Omental fat pad (tissue), 4 donors: ENCODE data around the gene C17orf67. TPM values are rescaled to one million over a fixed set of nuclear protein-coding genes. Genes with fewer than 3 reads are reported as not detected.

Experiments used
- ATAC-seq: fragments of 150-250 bp; one replicate; pipeline ENCODE4 v1.9.1; 2016; ENCODE audit warnings: mild to moderate bottlenecking, moderate library complexity; ENCODE audit not compliant: low FRiP score
- DNase-seq: peaks from one replicate; pipeline ENCODE4 v3.0.0-alpha.2; 2019; ENCODE audit warnings: low spot score
- total RNA-seq, 4 donors: library from RNA; depleted of rRNA; stranded (reverse); fragments of >200 nt; gene quantifications; one replicate each; pipeline ENCODE4 v1.1.0, GENCODE V29; 2016
- TF ChIP-seq, protein P1 (sequence below), 3 donors: fragments of 450-650 bp; IDR thresholded peaks; one replicate each; pipeline ENCODE4 v1.5.1; 2016 to 2017; ENCODE audit warnings: antibody characterized with exemption in 3 of 3, mild to moderate bottlenecking in 3 of 3, moderate library complexity in 2 of 3

Gene C17orf67
- total RNA-seq, 4 donors from 2014 or later, result 0.44 to 5.4 (median 1.3) TPM

DNA sequence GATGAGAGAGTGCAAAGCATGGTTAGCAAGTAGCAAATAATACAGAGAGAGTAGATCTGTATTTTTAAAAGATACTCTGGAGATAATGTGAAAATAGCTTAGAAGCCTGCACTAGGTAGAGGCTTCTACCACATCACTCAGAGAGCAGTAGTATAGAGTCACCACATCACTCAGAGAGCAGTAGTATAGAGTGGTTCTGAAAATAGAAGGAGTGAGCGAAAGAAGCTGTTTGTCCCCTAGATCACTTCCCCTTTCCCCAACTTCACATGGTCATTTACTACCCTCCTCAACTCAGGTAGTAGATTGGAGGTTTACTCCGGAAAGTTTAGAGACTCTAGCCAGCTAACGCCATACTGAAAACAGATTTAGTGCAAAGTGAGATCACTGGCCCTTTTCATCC is 17.3 kb upstream of the C17orf67 start:
- ATAC-seq, result no peak

DNA sequence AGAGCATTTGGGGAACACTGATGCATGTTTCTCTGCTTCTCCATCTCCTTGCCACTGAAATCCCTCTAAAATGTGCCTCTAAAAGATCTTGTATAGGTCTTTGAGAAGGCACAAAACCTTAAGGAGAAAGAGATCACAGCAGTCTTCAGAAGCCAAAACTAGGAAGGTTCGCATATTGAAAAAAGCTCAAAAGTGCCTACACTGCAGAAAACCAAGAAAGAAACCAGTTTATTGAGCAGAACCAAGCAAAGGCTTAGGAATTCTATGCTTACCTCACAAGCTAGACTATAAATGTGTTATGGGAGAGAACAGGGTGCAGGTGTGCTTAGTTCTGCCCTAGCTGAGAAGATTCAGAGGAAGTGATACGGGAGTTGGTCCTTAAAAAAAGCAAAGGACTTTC is 16.9 kb upstream of the C17orf67 start:
- ATAC-seq (no peak), DNase-seq (no peak)
- TF ChIP-seq, protein P1, sequence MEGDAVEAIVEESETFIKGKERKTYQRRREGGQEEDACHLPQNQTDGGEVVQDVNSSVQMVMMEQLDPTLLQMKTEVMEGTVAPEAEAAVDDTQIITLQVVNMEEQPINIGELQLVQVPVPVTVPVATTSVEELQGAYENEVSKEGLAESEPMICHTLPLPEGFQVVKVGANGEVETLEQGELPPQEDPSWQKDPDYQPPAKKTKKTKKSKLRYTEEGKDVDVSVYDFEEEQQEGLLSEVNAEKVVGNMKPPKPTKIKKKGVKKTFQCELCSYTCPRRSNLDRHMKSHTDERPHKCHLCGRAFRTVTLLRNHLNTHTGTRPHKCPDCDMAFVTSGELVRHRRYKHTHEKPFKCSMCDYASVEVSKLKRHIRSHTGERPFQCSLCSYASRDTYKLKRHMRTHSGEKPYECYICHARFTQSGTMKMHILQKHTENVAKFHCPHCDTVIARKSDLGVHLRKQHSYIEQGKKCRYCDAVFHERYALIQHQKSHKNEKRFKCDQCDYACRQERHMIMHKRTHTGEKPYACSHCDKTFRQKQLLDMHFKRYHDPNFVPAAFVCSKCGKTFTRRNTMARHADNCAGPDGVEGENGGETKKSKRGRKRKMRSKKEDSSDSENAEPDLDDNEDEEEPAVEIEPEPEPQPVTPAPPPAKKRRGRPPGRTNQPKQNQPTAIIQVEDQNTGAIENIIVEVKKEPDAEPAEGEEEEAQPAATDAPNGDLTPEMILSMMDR (IDR thresholded peaks at IDR 0.05), result no peak

More for the DNA sequence above, 17.3 kb upstream of the C17orf67 start:
- TF ChIP-seq, protein P1 (IDR thresholded peaks at IDR 0.05), result no peak
- no peak for DNase-seq

DNA sequence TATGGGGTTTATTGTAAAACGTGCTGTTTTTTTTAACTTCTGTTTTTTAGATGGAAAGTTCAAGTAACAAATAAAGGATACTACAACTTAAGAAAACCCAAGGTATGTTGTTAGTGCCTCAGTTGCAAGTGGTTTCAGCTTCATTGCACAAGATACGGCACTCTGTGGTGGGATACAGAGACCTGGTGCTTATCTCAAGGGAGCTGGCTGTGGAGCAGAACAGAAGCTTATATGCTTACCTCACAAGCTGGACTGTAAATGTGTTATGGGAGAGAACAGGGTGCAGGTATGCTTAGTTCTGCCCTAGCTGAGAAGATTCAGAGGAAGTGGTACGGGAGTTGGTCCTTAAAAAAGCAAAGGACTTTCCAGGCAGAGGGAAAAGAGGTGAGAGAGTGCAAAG is 15.4 kb upstream of the C17orf67 start:
- TF ChIP-seq, protein P1 (IDR thresholded peaks at IDR 0.05), result no peak
- DNase-seq, result no peak
- ATAC-seq, result no peak

DNA sequence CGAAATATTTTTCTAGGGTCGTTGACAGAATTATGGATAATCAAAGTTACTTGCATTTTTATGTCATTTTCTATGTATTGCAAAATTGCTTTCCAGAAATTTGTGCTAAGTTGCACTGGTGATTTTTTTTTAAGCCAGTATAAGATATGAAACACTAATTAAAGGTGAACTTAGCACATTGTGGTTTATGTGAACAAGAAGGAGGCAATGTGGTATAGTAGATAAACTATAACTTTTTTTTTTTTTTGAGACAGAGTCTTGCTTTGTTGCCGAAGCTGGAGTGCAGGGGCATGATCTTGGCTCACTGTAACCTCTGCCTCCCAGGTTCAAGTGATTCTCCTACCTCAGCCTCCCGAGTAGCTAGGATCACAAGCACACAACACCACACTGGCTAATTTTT is 13.4 kb upstream of the C17orf67 start:
- TF ChIP-seq, protein P1 (IDR thresholded peaks at IDR 0.05), result no peak
- no peak for DNase-seq
- ATAC-seq, result no peak

DNA sequence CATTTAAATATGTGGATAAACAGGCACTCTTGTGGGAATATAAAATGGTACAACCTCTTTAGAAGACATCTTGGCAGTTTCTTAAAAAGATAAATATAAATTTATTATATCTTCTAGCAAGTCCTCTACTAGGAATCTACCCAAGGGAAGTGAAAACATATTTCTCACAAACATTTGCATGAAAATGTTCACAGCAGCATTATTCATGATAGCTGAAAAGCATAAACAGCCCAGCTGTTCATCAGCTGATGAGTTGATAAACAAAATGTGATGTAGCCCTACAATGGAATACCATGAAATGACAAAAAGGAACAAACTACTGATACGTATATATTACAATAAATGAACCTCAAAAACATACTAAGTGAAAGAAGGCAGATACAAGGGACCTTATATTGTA is 12.2 kb upstream of the C17orf67 start:
- no peak for DNase-seq
- ATAC-seq, result no peak
- TF ChIP-seq, protein P1 (IDR thresholded peaks at IDR 0.05), result no peak

DNA sequence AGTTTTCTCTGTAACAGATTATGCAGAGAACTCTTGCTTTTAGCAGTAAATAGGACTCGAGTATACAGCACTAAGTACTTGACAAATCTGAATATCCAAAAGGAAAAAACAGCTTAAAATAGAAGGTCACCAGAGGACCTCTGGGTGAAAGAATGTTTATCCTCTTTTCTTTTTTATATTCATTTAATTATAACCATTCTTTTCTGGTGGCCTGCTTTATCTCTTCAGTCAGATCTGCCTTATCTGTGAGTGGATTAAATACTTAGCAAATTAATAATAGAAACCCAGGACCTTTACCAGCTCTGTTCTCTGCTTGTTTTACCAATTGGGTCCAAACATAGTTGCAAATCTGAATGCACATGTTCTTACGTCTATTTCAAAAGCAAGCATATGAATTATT is 8.9 kb upstream of the C17orf67 start:
- DNase-seq (no peak), ATAC-seq (no peak)
- TF ChIP-seq, protein P1 (IDR thresholded peaks at IDR 0.05), result no peak

DNA sequence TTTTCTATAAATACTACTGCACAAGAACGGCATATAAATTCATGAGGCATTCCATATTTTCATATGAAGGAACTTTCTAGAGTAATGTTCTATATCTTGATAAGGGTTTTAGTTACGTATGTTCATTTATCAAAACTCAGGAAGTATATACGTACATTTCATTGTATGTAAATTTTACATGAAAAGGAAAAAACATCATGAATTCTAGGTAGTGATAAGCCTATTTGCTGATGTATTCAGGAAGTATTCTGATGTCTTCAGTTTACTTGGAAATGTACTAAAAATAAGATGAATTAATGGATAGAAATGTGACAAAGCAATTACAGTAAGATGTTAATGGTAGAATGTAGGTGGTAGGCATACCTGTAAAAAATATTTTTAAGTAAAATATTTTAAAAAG is 5.0 kb upstream of the C17orf67 start:
- TF ChIP-seq, protein P1 (IDR thresholded peaks at IDR 0.05), result no peak
- ATAC-seq, result no peak
- no peak for DNase-seq
